H1 (cell line): Measurements from ENCODE around the gene ZNF683.

ENCODE experiments used
- CBX5 ChIP-seq: fragments of 300-800, 300-1000 bp; sonication (generic); IDR thresholded peaks from 2 replicates; pipeline ENCODE4 v1.7.1; 2016; ENCODE audit warnings: antibody characterized with exemption, low read length, low read depth
- CTCF ChIP-seq, 3 experiments: IDR thresholded peaks; 1 replicate in 2 of 3; 2 replicates in 1 of 3; pipeline versions ENCODE4 v1.5.1 to v1.6.1; 2011; ENCODE audit warnings: low read length in 3 of 3, mild to moderate bottlenecking in 3 of 3, inconsistent platforms in 2 of 3, low read depth in 1 of 3, moderate library complexity in 1 of 3; ENCODE audit not compliant: insufficient read depth in 1 of 3; ENCODE audit errors: control extremely low read depth in 1 of 3
- POLR2AphosphoS5 ChIP-seq: IDR thresholded peaks from 2 replicates; pipeline ENCODE4 v1.6.1; 2011; ENCODE audit warnings: low read depth, low read length
- POU5F1 ChIP-seq: IDR thresholded peaks from 2 replicates; pipeline ENCODE4 v1.6.1; 2011; ENCODE audit warnings: low read depth, mild to moderate bottlenecking, low read length, moderate library complexity
- RNF2 ChIP-seq: fragments of 200-900, 300-1000 bp; sonication (generic); IDR thresholded peaks from 2 replicates; pipeline ENCODE4 v1.7.1; 2016; ENCODE audit warnings: borderline replicate concordance, low read depth, mild to moderate bottlenecking, antibody characterized with exemption, low read length; ENCODE audit not compliant: poor library complexity, severe bottlenecking; ENCODE audit errors: missing control alignments
- SUZ12 ChIP-seq: fragments of 200-600 bp; sonication (generic); IDR thresholded peaks from 2 replicates; pipeline ENCODE4 v1.6.1; 2012; ENCODE audit warnings: mild to moderate bottlenecking, inconsistent platforms, low read length, moderate library complexity, mixed read lengths
- TEAD4 ChIP-seq: IDR thresholded peaks from 2 replicates; pipeline ENCODE4 v1.6.1; 2012; ENCODE audit warnings: low read depth, low read length, inconsistent platforms, mixed read lengths

- TF ChIP-seq POLR2AphosphoS5 (no peak), CBX5 (no peak), TEAD4 (no peak), CTCF (IDR thresholded peaks at IDR 0.05; ENCODE audit: control extremely low read depth in 1 of 3, insufficient read depth in 1 of 3, low read depth in 1 of 3, low read length in 3 of 3) (no peak), SUZ12 (no peak), RNF2 (no peak), POU5F1 (no peak)
Measured at GRCh38 chr1:26368486-26368885, 4.1 kb downstream of the ZNF683 start.
